HG03460 (cell line): Measurements from ENCODE around the gene ATOH8.

Source experiments
- ATAC-seq: cut with Tn5 transposase; IDR thresholded peaks from one replicate; pipeline ENCODE4 v1.9.1; 2021; ENCODE audit not compliant: unreplicated experiment

The ATOH8 gene

DNA sequence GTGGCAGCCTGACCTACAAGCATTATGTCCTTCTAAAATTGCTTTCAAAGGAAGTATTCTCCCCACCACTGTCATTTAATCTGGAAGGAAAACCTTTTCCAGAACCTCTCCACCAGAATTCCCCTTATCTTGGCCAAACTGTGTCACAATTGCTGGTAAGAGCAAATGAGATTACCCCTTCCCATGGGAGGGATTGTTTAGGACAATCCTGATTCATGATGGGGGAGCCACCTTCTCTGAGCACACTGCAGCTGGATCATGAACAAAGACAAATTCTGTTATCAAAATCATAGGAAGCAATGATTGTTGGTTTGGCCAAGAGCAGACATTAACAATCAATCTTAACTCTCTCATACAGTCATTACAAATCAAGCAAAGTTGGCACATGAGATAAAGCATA is 18.1 kb upstream of the ATOH8 start:
- ATAC-seq: no peak

DNA sequence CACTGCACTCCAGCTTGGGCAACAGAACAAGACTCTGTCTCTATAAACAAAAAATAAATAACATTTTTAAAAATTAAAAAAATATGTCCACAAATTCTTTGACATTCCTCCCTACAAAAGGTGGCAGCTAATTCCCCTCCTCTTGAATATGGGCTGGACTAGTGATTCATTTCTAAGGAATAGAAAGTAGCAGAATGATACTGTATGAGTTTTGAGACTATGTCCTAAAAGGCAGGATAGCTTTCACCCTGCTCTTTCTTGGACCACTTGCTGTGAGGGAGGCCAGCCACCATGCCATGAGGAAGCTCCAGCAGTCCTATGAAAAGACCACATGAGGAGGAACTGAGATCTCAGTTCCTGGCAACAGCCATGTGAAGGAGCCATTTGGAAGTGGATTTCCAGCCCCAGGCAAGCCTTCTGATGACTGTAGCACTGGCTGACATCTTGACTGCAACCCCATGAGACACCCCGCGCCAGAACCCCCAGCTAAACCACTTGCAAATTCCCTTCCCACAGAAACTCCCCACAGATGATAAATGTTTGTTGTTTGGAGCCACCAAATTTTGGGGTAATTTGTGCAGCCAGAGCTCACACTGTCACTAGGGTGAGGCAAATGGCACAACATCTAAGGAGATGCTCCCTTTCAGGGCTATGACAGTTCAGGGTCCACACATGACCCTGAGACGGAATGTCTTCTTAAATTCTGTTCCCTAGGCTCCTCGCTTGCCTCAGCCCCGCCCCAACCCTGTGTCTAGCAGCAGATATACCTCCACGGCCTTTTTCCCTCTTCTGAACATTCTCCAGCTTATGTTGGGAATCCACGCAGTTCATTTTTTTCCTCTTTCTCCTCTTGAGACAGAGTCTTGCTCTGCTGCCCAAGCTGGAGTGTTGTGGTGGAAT is 17.1 kb upstream of the ATOH8 start:
- ATAC-seq: no peak

DNA sequence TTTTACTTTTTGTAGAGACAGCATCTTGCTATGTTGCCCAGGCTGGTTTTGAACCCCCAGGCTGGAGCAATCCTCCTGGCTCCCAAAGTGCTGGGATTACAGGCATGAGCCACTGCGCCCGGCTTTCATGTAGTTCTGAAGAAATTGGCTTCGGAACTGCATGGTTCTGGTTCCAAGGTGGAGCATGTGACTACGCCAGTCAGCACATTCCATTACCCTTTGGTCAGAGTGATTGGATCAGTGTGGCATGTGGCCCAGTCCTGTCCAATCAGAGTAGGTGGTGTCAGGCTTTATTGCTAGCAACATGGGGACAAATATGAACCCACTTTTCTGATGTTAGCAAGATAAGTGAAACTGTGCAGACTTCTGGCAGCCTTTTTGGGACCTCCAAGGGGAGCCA is 16.3 kb upstream of the ATOH8 start:
- ATAC-seq: no peak

DNA sequence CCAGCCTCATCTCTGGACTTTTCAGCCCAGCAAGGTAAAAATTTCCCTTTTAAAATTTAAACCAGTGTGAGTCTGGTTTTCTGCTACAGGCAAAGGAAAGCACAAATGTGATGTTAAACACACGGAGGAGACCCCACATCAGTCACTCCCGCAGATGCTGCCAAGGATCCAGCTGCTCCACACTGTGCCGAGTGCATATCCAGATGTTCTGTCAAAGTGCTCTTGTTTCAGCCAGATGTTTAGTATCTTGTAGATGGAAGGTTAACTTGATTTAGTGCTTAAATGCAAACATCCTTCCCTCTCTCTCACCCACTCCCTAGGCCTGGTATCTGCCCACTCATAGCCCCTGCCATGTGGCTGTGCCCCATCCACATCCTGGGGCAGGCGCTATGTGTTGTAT is 15.8 kb upstream of the ATOH8 start:
- no peak for ATAC-seq

DNA sequence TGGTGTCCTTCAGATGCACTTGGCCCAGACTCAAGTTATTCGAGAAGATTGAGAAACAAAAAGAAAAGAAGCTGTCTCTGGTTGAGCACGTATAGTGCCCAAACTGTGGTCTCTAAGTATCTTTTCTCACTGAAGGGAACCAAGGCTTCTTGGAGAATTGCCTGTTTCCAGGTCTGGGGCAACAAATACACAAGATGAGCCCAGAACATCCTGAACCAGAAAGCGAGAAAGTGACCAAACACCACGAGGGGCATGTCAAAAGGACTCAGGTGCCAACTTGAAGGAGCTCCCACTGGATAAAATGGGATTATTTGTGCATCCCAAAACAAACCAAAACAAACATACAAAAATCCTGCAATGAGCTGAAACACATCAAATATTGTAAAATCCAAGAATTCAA is 13.6 kb upstream of the ATOH8 start:
- ATAC-seq: no peak

DNA sequence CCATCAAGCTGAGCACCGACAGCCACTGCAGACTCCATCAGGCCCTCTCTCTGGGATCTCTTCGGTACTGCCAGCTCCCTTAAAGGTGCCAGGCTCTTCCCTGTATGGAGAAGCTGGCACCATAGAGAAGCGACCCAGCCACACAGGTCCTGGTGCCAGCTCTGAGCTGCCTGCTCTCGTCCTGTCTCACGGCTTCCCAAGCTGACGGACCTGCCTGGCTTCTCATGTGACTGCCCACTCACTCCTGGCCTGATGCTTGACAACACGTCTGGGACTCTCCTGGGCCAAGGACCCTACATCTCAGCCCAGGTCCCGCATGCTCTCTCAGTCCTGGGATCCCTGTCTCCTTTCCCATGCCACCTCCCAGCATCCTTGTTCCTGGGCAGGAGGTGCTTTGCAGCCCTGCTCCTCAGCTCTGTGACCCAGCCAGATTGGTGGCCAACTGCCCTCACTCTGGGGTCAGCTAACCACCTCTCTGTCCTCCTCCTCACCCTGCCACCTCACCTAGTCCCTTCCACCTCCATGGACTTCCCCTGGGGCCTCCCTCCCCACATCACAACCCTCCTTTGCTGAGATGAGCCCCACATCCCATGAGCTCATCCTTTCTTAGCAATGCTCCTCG is 12.5 kb upstream of the ATOH8 start:
- no peak for ATAC-seq

DNA sequence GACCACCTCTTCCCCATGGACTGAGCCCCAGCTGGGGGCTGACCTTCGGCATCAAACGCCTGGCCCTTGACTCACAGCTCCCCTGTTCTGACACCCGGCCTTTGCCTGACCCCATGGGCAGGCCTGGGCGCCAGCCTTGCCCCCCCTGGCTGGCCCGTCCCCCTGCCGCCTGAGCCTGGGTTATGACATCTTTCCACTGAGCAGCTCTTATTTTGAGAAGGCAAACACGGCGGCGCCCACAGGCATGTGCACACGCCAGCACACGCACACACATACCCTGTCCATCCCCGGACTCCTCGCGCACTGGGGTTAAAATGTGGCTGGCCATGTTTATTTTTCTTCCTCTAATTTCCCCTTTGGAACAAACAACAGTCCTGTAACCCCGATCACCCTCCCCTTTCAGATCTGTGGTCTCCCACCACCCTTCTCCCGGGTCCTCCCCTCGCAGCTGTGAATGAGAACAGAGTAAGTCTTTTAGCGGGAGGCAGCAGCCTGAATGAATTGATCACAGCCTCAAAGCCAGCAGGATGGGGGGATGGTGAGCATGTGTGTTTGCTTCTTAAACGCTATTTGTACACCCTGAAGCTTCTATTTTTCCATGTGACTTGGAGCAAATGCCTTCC is 11.8 kb upstream of the ATOH8 start:
- no peak for ATAC-seq

DNA sequence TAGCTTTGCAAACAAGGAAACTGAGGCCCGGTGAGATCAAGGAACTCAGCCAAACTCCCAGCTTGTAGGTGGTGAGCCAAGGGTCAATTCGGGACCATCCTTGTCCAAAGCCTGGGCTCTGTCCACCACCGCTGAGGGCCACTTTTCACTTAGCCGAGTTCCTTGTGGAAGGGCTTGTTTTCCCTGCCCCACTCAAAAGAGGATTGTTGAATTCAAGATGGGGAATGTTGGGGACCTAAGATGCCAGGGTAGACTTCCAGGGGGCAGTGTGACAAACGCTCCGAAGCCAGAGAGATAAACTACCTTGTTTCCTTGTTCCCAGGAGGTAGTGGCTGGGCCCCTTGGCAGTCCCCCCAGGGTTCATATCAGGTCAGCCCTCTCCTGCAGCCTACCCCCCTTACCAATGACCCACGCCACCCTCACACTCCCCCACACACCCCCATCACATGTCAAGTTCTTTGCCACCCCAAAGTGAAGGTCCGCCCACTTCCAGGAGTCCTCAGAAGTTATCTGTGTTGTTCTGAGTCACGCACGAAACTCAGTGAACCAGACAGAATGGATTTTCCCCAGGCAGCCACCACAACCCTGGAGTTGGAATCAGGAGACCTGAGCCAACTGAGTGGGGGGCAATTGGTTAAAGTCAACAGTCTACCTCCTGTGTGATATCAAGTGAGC is 10.3 kb upstream of the ATOH8 start:
- no peak for ATAC-seq

DNA sequence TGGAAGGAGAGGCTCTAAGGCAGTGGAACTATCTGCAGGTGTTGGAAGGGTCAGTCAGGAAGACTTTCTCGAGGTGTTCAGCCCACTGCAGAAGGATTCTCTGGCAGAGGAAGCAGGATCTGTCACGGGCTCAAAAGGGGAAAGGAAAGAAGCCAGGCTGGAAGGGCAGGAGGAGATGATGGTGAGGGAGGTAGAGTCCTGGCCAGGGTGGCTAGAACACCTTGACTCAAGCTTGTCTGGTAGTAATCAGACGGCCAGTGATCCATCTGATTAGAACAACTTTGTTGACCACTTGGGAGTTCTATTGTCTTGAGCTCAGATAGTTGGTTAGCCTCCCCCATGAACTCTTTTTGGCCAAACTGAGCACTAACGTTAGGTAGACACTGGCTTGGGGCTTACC is 9.7 kb upstream of the ATOH8 start:
- no peak for ATAC-seq

DNA sequence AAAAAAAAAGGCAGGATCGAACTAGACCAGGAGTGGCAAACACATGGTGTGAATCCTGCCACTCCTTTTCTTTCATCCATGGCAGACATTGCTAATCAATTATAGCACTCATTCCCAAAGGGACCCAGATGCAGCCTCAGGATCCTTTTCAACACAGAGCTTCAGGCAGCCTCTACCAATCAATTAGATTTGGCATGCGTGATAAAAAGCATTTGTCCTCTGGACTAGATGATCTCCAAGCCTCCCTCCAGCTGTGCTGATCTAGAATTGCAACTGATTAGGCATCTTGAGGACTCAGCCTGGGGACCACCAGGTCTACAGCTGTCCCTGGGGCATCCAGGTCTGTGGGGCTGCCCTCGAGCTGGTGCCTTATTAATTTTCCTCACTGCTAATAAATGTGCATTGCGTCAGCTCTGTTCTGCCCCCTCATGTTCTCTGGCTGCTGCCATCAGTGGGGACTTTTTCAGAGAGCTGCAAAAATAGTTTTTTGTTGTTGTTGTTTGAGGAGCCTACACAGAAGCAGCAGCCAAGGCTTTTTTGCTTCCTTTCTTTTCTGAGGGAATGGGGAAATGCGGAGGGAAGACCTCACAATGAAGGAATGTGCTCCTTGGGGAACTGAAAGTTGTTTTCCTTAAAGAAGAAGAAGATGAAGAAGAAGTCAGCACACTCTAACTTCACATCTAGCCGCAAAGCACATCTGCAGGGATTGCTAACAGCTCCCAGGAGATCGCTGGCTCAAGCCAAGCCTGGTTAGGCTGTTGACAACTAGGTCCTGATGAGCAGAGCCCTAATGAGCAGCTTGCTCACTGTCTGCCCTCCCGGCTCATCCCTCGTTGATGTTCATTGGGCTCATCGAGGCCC is 8.8 kb upstream of the ATOH8 start:
- ATAC-seq: no peak

DNA sequence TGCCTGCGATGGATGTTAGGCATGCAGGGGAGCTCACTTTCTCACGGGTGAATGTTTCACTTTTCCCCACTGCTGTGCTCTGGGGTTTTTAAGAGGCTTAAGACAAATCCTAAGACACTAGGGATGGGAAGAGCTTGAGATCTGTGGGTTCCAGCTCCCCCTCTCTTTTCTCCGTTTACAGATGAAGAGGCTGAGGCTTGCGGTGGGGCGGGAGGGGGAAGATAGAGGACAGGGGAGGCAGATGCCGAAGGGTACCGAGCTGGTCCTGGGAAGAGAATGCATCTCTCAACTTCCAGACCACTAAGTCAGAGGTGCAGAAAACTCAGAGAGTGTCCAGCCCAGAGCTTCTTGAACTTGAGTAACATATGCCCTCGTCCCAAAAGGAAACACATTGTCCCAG is 8.2 kb upstream of the ATOH8 start:
- no peak for ATAC-seq

DNA sequence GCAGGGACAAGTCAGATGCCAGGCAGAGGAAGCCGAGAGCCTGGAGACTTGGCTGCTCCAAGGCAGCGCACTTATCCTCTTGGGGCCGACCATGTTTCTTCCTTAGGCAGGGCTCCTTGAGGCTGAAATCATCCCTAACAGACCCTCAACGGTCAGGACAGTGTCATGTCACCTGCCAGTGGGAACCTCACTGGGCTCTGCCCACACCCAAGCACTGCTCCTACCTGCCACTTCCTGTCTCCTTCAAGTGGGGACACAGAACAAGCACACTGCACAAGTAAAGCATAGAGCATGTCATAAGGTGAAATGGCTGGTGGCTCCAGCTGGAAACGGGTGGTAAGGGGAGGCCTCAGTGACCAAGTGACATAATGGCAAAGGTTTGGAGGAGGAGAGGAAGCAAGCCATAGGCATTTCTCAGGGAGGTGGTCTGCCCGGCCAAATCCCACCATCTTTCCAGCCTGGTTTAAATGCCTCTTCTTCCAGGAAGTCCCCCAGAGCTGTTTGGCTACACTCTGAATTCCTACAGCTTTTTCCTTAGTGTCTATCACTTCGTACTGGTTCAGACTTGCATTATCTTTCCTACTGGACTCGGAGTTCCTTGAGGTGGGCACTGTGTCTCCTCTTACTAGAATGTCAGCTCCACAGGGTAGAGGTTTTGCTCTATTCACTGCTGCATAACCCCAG is 7.3 kb upstream of the ATOH8 start:
- ATAC-seq: no peak

DNA sequence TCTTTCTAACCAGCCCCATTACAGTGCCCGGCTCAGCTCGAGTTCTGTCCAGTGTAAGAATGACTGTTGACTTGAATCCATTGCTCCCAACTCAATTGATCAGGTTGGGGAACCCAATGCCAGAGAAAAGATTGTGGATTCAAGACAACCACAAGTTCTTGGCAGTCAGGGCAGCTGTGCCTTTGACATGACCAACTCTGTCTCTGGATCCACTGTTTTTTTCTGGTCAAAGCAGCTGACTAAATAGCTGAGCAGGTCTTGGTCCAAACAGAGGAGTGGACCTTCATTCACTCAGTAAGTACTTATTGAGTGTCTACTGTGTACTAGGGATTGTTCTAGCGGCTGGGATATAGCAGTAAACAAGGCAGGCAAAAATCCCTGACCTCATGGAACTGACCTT is 6.3 kb upstream of the ATOH8 start:
- no peak for ATAC-seq

DNA sequence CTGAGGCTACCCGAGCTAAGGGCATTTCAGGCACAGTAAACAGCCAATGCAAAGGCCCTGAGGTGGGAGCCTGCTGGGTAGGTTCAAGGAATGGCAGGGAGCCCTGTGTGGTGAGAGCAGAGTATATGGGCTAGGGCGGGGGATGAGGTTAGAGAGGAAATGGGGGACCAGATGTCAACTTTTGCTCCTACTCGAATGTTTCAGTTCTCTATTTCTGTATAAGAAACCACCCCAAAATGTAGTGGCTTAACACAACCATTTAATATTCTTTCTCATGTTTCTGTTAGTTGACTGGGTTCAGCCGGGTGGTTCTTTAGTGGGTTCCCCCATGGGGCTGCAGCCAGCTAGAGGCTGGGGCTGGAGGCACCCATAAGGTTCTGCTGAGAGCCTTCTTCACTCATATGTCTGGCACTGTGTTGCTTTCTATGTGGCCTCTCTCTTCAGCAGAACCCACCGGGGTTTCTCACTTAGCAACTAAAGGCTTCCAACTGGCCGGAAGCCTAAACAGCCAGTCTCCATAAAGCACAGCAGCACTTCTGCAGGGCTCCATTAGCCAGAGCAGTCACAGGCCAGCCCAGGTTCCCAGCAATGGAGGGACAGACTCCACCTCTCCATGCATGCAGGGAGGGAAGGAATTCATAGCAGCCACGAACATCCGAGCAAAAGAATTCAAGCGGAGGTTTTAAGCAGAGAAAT is 5.6 kb upstream of the ATOH8 start:
- ATAC-seq: peak; percentile 59

DNA sequence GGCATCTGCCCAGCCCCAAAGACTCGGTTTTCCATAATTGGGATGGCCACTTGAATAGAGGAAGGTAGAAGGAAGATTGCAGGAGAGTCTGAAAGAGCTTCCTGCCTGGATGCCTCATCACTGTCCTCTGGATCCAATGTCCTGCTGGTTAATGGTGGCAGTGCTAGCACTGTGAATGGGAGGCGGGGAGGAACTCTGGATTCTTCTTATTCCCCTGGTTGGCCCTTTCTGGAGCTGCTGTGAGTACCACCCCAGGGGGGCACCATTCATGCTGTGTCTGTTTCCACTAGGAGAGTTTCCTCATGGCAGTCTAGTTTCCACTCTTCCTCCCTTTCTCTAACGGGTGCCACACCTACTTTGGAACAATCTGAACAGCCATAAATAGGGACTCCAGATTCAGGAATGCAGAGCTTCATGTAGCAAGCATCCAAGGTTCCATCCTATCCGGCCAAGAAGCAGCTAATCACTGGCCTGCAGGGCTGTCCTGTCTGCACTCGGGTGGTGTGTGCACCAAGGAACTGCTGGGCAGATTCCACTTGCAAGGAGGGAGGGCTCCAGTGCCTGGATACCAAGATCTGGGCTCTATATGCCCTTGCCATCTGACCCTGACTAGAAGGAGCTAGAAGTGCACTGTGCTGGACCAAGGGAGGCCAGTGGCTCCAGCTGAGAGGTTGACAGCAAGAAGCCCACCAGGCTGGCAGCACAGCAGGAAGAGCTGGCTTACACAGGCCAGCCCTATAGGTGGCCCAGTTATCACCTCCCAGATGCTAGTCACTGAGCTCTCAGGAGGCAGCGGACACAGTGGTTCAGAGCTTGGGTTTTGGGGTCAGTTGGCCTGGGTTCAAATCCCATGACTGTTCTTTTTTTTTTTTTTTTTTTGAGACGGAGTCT is 4.6 kb upstream of the ATOH8 start:
- ATAC-seq: no peak

DNA sequence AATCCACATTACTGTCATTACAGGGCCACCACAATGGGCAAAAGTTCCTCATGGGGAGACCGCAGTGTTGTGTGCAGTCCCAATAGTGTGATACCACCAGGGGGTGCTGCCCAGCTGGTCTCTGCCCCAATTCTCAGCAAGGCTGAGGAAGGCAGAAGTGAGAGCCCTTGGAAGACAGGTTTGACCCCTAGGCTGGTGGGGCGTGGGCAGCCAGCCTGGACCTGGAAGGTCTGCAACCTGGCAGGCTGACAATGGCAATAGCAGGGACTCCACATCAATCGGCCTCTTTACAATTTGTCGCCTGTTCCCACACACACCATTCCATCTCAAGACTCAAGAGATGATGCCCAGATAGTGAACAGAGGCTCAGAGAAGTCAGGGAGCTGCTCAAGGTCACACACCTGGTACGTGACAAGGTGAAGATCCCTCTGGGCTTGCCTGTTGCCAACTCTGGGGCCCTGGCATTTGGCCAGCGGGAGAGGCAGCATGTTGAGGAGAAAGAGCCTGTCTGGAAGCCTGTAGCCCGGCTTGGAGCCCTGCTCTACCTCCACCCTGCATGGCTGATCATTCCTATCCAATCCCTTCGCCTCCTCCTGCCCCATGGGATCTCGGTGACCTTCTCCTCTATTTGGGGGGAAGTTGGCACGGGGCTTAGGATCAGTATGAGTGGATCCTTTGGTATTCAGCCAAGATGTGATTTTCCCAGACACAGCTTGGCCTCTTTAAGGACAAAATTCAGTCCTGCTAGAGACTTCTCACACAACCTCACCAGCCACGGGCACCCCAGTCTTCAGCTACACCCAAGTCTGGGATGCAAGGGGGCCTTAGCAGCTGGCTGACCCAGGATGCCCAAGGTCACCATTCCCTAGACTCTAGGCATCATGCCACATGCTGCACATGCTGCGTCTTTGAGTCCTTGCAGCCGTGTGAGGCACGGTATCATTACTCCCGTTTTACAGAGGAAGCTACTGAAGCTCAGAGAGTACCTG is 2.9 kb upstream of the ATOH8 start:
- ATAC-seq: no peak

DNA sequence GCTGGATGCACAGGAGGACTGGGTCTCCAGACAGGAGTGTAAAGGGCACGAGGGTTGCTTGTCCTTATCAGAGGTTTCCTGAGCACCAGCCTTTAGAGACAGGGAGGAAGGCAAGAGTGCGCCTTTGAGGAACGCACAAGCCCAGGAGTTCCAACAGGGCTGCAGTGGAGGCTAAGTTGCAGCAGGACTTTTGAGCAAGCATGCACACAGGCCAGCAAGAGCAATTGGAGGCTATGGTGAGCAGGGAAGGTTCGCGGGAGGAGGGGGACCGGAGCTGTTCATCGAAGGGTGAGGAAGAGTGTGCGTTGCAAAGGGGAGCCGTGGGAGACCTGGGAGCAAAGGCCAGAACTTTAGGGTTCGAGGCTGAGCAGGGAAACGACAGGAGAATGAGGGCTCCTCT is 2.2 kb upstream of the ATOH8 start:
- ATAC-seq: no peak
